EL (cell line): ENCODE measurements around the gene TMEM41A.
"Not testable (repeated sequence)": the region's sequence is repeated elsewhere in the genome, so short reads cannot be mapped to it uniquely, and the experiment has no call there.

ENCODE experiments used
- DNase-seq: peaks from one replicate; pipeline ENCODE4 v3.0.0-alpha.2; 2016

The TMEM41A gene

GRCh38 chr3:185486394-185486793 is 12.4 kb downstream of the TMEM41A start:
- no peak for DNase-seq

- DNase-seq = no peak
Measured at GRCh38 chr3:185484296-185484695, 14.5 kb downstream of the TMEM41A start.

- DNase-seq = no peak
Measured at GRCh38 chr3:185479373-185479945, 19.4 kb downstream of the TMEM41A start.

- no peak for DNase-seq
Measured at GRCh38 chr3:185477316-185477715, 21.5 kb downstream of the TMEM41A start.

- not testable (repeated sequence) for DNase-seq
Measured at GRCh38 chr3:185474922-185475321, 23.9 kb downstream of the TMEM41A start.

- DNase-seq = no peak
Measured at GRCh38 chr3:185473290-185473815, 25.5 kb downstream of the TMEM41A start.

GRCh38 chr3:185470323-185470722 is 28.5 kb downstream of the TMEM41A start:
- no peak for DNase-seq

GRCh38 chr3:185469542-185469941 is 29.3 kb downstream of the TMEM41A start:
- DNase-seq = no peak

GRCh38 chr3:185466123-185466522 is 32.7 kb downstream of the TMEM41A start:
- DNase-seq = not testable (repeated sequence)

GRCh38 chr3:185465471-185465870 is 33.4 kb downstream of the TMEM41A start:
- no peak for DNase-seq

GRCh38 chr3:185460719-185461350 is 38.0 kb downstream of the TMEM41A start:
- DNase-seq = peak; percentile 15

- DNase-seq = no peak
Measured at GRCh38 chr3:185460309-185460708, 38.5 kb downstream of the TMEM41A start.

GRCh38 chr3:185457376-185457775 is 41.5 kb downstream of the TMEM41A start:
- DNase-seq = no peak

GRCh38 chr3:185451432-185451831 is 47.4 kb downstream of the TMEM41A start:
- DNase-seq = not testable (repeated sequence)

GRCh38 chr3:185448107-185448506 is 50.7 kb downstream of the TMEM41A start:
- no peak for DNase-seq

- DNase-seq = no peak
Measured at GRCh38 chr3:185444329-185444728, 54.5 kb downstream of the TMEM41A start.

- DNase-seq = no peak
Measured at GRCh38 chr3:185442031-185442430, 56.8 kb downstream of the TMEM41A start.

GRCh38 chr3:185439745-185440466 is 58.9 kb downstream of the TMEM41A start:
- DNase-seq = no peak
